HepG2 (cell line): Measurements from ENCODE around the gene MAOB. TPM values are rescaled to one million over a fixed set of nuclear protein-coding genes. Genes with fewer than 3 reads are reported as not detected.

Experiments
- ARNT2 ChIP-seq: sonication (generic); formaldehyde crosslinking; IDR thresholded peaks from 2 replicates; pipeline ENCODE4 v1.8.0; 2022; ENCODE audit warnings: mild to moderate bottlenecking, low read depth, missing genetic modification reagents, moderate library complexity
- DNMT1 ChIP-seq: sonication (generic); formaldehyde crosslinking; IDR thresholded peaks from 2 replicates; pipeline ENCODE4 v1.5.1; 2020; ENCODE audit warnings: mild to moderate bottlenecking, missing genetic modification reagents
- FOXA3 ChIP-seq: IDR thresholded peaks from 2 replicates; pipeline ENCODE4 v1.6.1; 2016; ENCODE audit warnings: missing genetic modification reagents, missing compliant biosample characterization
- FOXK2 ChIP-seq: fragments of 450-650 bp; IDR thresholded peaks from 2 replicates; pipeline ENCODE4 v1.6.1; 2016
- GATA4 ChIP-seq: sonication (generic); IDR thresholded peaks from 2 replicates; pipeline ENCODE4 v1.6.1; 2016; ENCODE audit warnings: antibody characterized with exemption, low read depth, borderline replicate concordance
- HDAC2 ChIP-seq: sonication (generic); formaldehyde crosslinking; IDR thresholded peaks from 2 replicates; pipeline ENCODE4 v1.4.0; 2020; ENCODE audit warnings: missing genetic modification reagents
- HMGA1 ChIP-seq: sonication (generic); formaldehyde crosslinking; conservative IDR thresholded peaks from 2 replicates; pipeline ENCODE4 v1.4.0; 2020; ENCODE audit warnings: missing genetic modification reagents
- HOXA3 ChIP-seq: sonication (generic); formaldehyde crosslinking; IDR thresholded peaks from 2 replicates; pipeline ENCODE4 v1.5.0; 2020; ENCODE audit warnings: missing genetic modification reagents
- MTF1 ChIP-seq: sonication (generic); formaldehyde crosslinking; IDR thresholded peaks from 2 replicates; pipeline ENCODE4 v1.5.0; 2020; ENCODE audit warnings: missing genetic modification reagents
- NR2F1 ChIP-seq, 2 experiments: fragments of 450-650 bp in 1 of 2; formaldehyde crosslinking in 1 of 2; IDR thresholded peaks; 2 replicates each; pipeline versions ENCODE4 v1.5.0 to v1.6.1; 2016 to 2020; ENCODE audit warnings: mild to moderate bottlenecking in 1 of 2, missing compliant biosample characterization in 1 of 2, missing genetic modification reagents in 1 of 2, moderate library complexity in 1 of 2
- PCBP2 ChIP-seq: fragments of 200-400 bp; formaldehyde crosslinking; optimal IDR thresholded peaks from 2 replicates; pipeline ENCODE3; 2018; ENCODE audit warnings: low read length, low read depth; ENCODE audit not compliant: poor library complexity, severe bottlenecking
- PRMT3 ChIP-seq: sonication (generic); formaldehyde crosslinking; IDR thresholded peaks from 2 replicates; pipeline ENCODE4 v1.8.1; 2022; ENCODE audit warnings: low read depth, mild to moderate bottlenecking, moderate library complexity, missing genetic modification reagents, borderline replicate concordance
- RARG ChIP-seq: sonication (generic); formaldehyde crosslinking; IDR thresholded peaks from 2 replicates; pipeline ENCODE4 v1.4.0; 2020; ENCODE audit warnings: low read depth, mild to moderate bottlenecking, missing genetic modification reagents
- RXRA ChIP-seq: sonication (generic); formaldehyde crosslinking; IDR thresholded peaks from 2 replicates; pipeline ENCODE4 v1.5.1; 2020; ENCODE audit warnings: missing genetic modification reagents
- SKI ChIP-seq: fragments of 450-650 bp; IDR thresholded peaks from one replicate; pipeline ENCODE4 v1.6.1; 2018; ENCODE audit warnings: mild to moderate bottlenecking; ENCODE audit not compliant: partially characterized antibody
- SMAD9 ChIP-seq: sonication (generic); formaldehyde crosslinking; IDR thresholded peaks from 2 replicates; pipeline ENCODE4 v1.5.1; 2020; ENCODE audit warnings: mild to moderate bottlenecking, missing genetic modification reagents
- SMYD3 ChIP-seq: sonication (generic); formaldehyde crosslinking; IDR thresholded peaks from 2 replicates; pipeline ENCODE4 v1.8.1; 2023; ENCODE audit warnings: mild to moderate bottlenecking, missing genetic modification reagents
- SP5 ChIP-seq: IDR thresholded peaks from 2 replicates; pipeline ENCODE4 v1.6.1; 2016; ENCODE audit warnings: low read depth, borderline replicate concordance
- ZBTB8A ChIP-seq: sonication (generic); formaldehyde crosslinking; IDR thresholded peaks from 2 replicates; pipeline ENCODE4 v1.4.0; 2020; ENCODE audit warnings: mild to moderate bottlenecking, low read depth, missing genetic modification reagents, borderline replicate concordance
- ZFY ChIP-seq: sonication (generic); formaldehyde crosslinking; IDR thresholded peaks from 2 replicates; pipeline ENCODE4 v1.4.0; 2020; ENCODE audit warnings: missing genetic modification reagents
- ZNF205 ChIP-seq: IDR thresholded peaks from 2 replicates; pipeline ENCODE4 v1.6.1; 2018; ENCODE audit warnings: missing biosample characterization, missing genetic modification reagents
- ZNF207 ChIP-seq: fragments of 450-650 bp; IDR thresholded peaks from 2 replicates; pipeline ENCODE4 v1.6.1; 2016; ENCODE audit warnings: antibody characterized with exemption, borderline replicate concordance
- ZNF383 ChIP-seq: sonication (generic); formaldehyde crosslinking; IDR thresholded peaks from 2 replicates; pipeline ENCODE4 v1.4.0; 2020; ENCODE audit warnings: missing genetic modification reagents, mild to moderate bottlenecking, borderline replicate concordance
- ZNF556 ChIP-seq: sonication (generic); formaldehyde crosslinking; IDR thresholded peaks from 2 replicates; pipeline ENCODE4 v1.4.0; 2020; ENCODE audit warnings: mild to moderate bottlenecking, missing genetic modification reagents, borderline replicate concordance
- ZNF557 ChIP-seq: sonication (generic); formaldehyde crosslinking; IDR thresholded peaks from 2 replicates; pipeline ENCODE4 v1.4.0; 2020; ENCODE audit warnings: missing genetic modification reagents
- ZNF841 ChIP-seq: sonication (generic); formaldehyde crosslinking; IDR thresholded peaks from 2 replicates; pipeline ENCODE4 v1.8.1; 2023; ENCODE audit warnings: missing genetic modification reagents, borderline replicate concordance
- ZSCAN29 ChIP-seq: sonication (generic); formaldehyde crosslinking; conservative IDR thresholded peaks from 2 replicates; pipeline ENCODE4 v1.4.0; 2020; ENCODE audit warnings: mild to moderate bottlenecking, missing genetic modification reagents
- polyA plus RNA-seq, 8 experiments: library from polyadenylated mRNA; depleted of rRNA in 3 of 8; stranded (reverse) in 7 of 8; unstranded in 1 of 8; fragments of >200 nt; fragmentation: Illumina TruSeq in 4 of 8; extraction: Trizol in 4 of 8; gene quantifications; 2 replicates each; pipeline versions ENCODE4 v1.2.1 to v1.2.3, GENCODE V29; 2011 to 2016; ENCODE audit warnings: low read depth in 4 of 8, missing spikeins in 1 of 8, mixed read lengths in 1 of 8; ENCODE audit not compliant: insufficient read depth in 1 of 8
- total RNA-seq, 5 experiments: library from RNA; depleted of rRNA; stranded (reverse); fragments of >200 nt; fragmentation: Illumina TruSeq; extraction: Trizol; gene quantifications; 2 replicates each; pipeline ENCODE4 v1.2.3, GENCODE V29; 2016; ENCODE audit warnings: low read depth in 1 of 5
- TF ChIP-seq, protein P1 (sequence below): sonication (generic); formaldehyde crosslinking; IDR thresholded peaks from 2 replicates; pipeline ENCODE4 v1.4.0; 2020; ENCODE audit warnings: missing genetic modification reagents
- TF ChIP-seq, protein P2 (sequence below): IDR thresholded peaks from 2 replicates; pipeline ENCODE4 v1.6.1; 2016; ENCODE audit warnings: low read depth, borderline replicate concordance

The MAOB gene
- total and polyA plus RNA-seq, 2 of the 13 experiments (the other 11 are each of a cell fraction or from before 2014, with no cell fraction given) = 11.0 to 19.0 TPM

DNA sequence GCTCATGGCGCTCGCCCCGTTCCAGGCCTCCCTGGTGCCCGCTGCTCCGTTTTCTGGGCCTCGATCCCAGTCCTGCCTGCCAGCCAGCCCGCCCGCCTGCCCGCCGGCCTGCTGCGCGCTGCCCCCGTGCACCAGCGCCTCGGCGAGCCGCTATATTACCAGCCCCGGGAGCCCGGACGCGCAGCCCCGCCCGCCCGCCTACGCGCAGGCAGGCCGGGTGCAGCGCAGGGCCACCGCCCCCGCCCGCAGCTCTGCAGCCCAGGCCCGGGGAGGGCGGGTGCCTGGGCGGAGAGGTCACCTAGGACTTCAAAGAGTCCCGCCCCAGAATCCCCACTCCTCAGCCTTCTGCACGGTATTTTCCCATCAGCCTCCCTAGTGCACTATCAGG lies at the start of gene MAOB (continued):
- TF ChIP-seq, protein P1, sequence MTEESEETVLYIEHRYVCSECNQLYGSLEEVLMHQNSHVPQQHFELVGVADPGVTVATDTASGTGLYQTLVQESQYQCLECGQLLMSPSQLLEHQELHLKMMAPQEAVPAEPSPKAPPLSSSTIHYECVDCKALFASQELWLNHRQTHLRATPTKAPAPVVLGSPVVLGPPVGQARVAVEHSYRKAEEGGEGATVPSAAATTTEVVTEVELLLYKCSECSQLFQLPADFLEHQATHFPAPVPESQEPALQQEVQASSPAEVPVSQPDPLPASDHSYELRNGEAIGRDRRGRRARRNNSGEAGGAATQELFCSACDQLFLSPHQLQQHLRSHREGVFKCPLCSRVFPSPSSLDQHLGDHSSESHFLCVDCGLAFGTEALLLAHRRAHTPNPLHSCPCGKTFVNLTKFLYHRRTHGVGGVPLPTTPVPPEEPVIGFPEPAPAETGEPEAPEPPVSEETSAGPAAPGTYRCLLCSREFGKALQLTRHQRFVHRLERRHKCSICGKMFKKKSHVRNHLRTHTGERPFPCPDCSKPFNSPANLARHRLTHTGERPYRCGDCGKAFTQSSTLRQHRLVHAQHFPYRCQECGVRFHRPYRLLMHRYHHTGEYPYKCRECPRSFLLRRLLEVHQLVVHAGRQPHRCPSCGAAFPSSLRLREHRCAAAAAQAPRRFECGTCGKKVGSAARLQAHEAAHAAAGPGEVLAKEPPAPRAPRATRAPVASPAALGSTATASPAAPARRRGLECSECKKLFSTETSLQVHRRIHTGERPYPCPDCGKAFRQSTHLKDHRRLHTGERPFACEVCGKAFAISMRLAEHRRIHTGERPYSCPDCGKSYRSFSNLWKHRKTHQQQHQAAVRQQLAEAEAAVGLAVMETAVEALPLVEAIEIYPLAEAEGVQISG (CRISPR knock-in tag) = no peak
- TF ChIP-seq FOXK2 = no peak
- TF ChIP-seq HOXA3 = no peak
- no peak for TF ChIP-seq ZBTB8A (CRISPR knock-in tag)
- peak; percentile 27 to 42; a peak in 2 of 4 replicates for TF ChIP-seq NR2F1 (CRISPR knock-in tag; IDR thresholded peaks at IDR 0.05)
- no peak for TF ChIP-seq SMYD3 (CRISPR knock-in tag)
- TF ChIP-seq ZSCAN29 (CRISPR knock-in tag) = no peak
- TF ChIP-seq HMGA1 (CRISPR knock-in tag) = no peak
- TF ChIP-seq MTF1 (CRISPR knock-in tag) = no peak
- TF ChIP-seq ZNF205 (CRISPR knock-in tag) = no peak
- TF ChIP-seq ZNF557 (CRISPR knock-in tag) = no peak
- TF ChIP-seq RARG (CRISPR knock-in tag) = no peak
- TF ChIP-seq RXRA (CRISPR knock-in tag) = no peak
- no peak for TF ChIP-seq PCBP2
- TF ChIP-seq SMAD9 (CRISPR knock-in tag) = no peak
- peak; percentile 96 for TF ChIP-seq SP5 (CRISPR knock-in tag)
- TF ChIP-seq DNMT1 (CRISPR knock-in tag) = no peak
- no peak for TF ChIP-seq ZNF207
- TF ChIP-seq ZNF556 = no peak
- no peak for TF ChIP-seq SKI
- TF ChIP-seq ZNF383 (CRISPR knock-in tag) = no peak
- peak; percentile 18; the same call in 1 of the 2 replicates for TF ChIP-seq HDAC2 (CRISPR knock-in tag)
- TF ChIP-seq GATA4 = no peak
- TF ChIP-seq, protein P2, sequence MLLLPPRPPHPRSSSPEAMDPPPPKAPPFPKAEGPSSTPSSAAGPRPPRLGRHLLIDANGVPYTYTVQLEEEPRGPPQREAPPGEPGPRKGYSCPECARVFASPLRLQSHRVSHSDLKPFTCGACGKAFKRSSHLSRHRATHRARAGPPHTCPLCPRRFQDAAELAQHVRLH (CRISPR knock-in tag) = no peak
- no peak for TF ChIP-seq ZNF841
- 0 out of 2 replicates have a peak, but pooled peaks have one; percentile 6 for TF ChIP-seq FOXA3 (CRISPR knock-in tag)
- TF ChIP-seq ARNT2 = 0 out of 2 replicates have a peak, but pooled peaks have one; percentile 21
- TF ChIP-seq PRMT3 (CRISPR knock-in tag) = no peak
- peak; percentile 65; the same call in 1 of the 2 replicates for TF ChIP-seq ZFY (CRISPR knock-in tag)
